Epithelial cell of proximal tubule (primary cell): ENCODE results near the gene ZNF346. TPM values are rescaled to one million over a fixed set of nuclear protein-coding genes. Genes with fewer than 3 reads are reported as not detected.

ENCODE experiments used
- DNase-seq: peaks from one replicate; pipeline ENCODE4 v3.0.0-alpha.2; 2011; ENCODE audit warnings: low read depth
- H3K4me3 ChIP-seq: 2 replicates; pipeline ENCODE4 v1.5.1; 2011; ENCODE audit warnings: low read depth, mild to moderate bottlenecking, low read length
- total RNA-seq: library from RNA; depleted of rRNA; stranded (reverse); fragments of >200 nt; gene quantifications from 2 replicates; pipeline ENCODE4 v1.2.3, GENCODE V29; 2015
- TF ChIP-seq, protein P1 (sequence below): conservative IDR thresholded peaks from 2 replicates; pipeline ENCODE4 v1.5.1; 2012; ENCODE audit warnings: low read depth, mild to moderate bottlenecking, low read length

ZNF346 gene
- total RNA-seq, 1 donor from 2014 or later = 8.8 TPM

DNA sequence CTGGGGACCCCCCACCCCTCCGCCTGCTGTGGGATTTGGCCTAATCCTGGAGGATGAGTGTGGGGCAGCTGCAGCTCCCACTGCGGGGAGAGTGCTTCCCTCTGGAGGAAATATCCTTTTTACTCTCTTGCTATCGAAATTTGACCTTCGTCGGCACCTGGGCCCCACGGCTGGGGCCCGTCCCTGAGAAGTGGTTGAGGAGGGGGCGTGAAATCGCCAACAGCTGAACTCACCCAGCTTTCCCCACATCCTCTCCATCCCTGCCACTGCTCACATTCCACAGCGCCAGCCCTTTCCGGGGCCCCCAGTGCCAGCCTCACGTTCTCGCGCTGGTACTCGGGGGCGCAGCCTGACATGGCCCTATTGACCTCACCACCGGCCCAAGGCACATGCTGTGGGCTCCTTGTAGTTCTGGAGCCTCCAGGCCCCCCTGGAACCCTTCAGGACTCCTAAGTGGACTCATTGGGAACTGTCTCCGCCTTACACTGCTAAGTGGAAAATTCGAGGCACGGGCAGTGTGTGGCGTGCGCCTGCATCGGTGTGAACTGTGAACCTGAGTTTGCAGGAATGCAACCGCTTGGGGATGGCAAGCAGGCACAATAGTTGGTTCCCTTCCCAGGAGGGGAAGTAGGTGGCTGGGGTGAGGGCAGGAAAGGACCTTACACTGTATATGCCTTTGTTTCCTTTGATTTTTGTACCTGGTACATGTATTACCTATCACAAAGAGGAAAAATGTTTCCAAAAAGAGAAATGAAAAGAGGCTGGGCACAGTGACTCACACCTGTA is 83.4 kb downstream of the ZNF346 start:
- no peak overlapping the region for H3K4me3 ChIP-seq
- DNase-seq = no peak
- TF ChIP-seq, protein P1, sequence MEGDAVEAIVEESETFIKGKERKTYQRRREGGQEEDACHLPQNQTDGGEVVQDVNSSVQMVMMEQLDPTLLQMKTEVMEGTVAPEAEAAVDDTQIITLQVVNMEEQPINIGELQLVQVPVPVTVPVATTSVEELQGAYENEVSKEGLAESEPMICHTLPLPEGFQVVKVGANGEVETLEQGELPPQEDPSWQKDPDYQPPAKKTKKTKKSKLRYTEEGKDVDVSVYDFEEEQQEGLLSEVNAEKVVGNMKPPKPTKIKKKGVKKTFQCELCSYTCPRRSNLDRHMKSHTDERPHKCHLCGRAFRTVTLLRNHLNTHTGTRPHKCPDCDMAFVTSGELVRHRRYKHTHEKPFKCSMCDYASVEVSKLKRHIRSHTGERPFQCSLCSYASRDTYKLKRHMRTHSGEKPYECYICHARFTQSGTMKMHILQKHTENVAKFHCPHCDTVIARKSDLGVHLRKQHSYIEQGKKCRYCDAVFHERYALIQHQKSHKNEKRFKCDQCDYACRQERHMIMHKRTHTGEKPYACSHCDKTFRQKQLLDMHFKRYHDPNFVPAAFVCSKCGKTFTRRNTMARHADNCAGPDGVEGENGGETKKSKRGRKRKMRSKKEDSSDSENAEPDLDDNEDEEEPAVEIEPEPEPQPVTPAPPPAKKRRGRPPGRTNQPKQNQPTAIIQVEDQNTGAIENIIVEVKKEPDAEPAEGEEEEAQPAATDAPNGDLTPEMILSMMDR = no peak

DNA sequence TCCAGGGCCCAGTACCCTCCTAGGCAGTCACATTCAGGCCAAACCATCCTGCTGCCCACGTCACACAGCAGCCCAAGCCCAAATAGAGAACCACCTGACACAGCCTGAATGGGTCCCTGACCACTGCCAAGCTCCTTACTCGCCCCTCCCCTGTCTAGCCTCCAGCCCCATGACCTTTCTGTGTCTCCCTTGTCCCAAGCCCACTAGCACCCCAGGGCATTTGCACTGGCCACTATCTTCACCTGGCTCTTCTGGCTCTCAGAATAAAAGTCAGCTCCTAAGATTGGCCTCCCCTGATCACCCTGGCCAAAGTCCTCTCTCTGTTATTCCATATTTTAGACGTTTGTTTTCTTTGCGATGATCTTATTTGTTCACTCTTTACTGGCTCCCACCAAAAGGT is 84.7 kb downstream of the ZNF346 start:
- TF ChIP-seq, protein P1 = no peak
- no peak for DNase-seq
- H3K4me3 ChIP-seq = no peak overlapping the region

DNA sequence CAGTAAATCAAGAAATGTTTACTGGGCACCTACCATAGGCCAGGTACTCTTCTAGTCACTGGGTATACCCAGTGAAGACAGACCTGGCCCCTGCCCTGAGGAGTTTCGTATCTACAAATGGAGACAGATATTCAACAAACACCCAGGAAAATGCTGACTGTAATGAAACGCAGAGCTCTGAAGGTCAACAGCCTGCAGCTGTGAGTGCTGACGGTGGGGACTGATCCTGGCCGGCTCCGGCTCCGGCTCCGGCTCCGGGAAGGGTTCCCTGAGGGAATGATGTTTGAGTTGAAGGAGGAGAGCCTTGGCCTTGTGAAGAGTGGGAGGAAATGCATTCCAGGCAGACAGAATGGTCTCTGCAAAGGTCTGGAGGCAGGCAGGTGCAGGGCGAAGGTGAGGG is 87.3 kb downstream of the ZNF346 start:
- no peak for DNase-seq
- H3K4me3 ChIP-seq = no peak overlapping the region
- TF ChIP-seq, protein P1 = no peak

DNA sequence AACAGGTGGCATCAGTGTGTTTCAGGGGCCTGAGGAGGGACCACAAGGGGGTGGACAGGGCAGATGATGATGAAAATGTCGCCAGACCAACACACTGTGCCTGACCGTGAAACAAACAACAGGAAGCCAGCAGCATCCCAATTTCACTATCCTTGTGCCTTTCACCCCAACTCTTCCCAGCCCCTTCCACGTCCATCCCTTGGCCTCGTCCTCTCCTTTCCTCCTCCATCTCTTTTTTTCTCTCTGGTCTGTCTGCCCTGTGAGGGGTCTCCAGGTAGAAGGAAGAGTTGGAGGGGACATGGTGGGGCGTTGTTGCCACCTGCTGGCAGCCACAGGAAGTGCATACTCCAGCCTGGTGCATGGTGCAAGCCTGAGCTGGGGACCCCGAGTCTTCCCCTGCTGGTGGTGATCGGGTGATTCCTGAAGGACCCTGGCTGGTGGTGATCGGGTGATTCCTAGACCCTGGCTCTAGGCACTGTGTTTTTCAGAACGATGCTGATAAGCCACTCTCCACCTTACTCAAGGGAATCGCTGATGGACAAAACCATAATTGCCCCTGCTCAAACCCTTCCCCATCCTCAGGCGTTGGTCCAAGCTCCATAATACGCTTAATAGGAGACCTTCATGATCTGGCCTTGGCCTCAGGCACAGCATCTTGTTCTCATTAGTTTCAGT is 89.4 kb downstream of the ZNF346 start:
- TF ChIP-seq, protein P1 = peak; percentile 97
- no peak for DNase-seq
- H3K4me3 ChIP-seq = no peak overlapping the region

DNA sequence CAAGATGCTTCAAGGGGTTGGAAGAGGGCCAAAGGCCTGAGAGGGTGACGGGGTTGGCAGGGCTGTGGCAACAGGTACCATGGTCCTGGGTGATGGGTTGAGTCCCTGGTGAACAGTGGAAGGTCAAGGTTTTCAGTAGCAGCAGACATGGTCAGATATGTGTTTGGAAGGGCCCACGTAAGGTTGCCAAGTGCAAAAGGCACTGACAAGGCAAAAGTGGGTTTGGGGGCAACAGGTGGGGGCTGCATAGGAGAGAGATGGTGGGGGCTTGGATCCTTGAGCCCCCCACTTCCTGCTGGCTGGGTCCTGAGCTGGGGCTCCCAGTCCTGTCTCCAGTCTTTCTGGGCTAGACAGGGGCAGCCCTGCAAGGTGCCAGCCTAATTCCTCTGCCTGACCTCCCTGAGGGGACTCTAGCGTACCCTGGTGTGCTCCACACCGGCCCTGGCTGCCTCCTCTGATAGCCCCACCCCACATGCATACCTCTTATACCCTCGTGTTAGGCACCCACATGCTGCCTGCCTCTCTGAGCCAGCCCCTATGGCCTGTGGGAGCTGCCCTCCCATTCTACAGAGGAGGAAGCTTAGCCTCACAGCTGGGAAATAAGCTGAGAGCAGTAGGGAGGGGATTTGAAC is 90.2 kb downstream of the ZNF346 start:
- H3K4me3 ChIP-seq = no peak overlapping the region
- DNase-seq = no peak
- TF ChIP-seq, protein P1 = no peak

DNA sequence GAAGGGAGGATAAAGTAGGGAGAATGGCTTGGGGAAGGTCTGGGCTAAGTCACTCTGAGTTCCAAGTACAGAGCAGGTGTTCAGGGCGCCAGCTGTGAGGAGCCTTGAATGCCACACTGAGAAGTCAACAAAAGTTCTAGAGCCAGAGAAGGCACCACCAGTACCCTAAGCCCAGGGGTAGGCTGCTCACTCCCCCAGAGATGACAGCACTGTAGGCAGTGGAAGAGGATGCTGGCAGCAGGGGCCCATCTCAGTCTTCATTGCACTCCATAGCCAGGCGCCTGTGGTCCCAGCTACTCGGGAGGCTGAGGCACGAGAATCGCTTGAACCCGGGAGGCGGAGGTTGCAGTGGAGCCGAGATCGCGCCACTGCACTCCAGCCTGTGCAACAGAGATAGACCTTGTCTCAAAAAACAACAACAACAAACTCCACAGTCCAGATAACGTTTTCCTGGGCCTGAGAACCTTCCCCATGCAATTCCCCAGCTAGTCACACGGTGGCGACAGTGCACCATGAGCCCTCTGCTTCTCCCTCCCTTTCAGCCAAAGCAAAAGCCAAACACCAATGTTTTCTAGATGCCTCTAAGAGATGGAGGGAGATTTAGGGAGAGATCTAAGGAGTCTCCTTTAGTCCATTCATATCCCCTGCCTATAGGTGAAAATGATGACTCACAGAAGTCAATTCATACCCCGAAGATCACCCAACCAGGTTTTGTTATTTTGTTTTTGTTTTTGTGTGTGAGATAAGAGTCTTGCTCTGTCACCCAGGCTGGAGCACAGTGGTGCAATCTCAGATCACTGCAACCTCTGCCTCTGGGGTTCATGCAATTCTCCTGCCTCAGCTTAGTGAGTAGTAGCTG is 91.3 kb downstream of the ZNF346 start:
- TF ChIP-seq, protein P1 = peak; percentile 99
- peak; percentile 13 for DNase-seq

More for the DNA sequence above, 91.3 kb downstream of the ZNF346 start:
- no peak overlapping the region for H3K4me3 ChIP-seq
